B cell (primary cell): ENCODE results near the gene RSPO4. TPM values are rescaled to one million over a fixed set of nuclear protein-coding genes. Genes with fewer than 3 reads are reported as not detected.

Experiments used
- ATAC-seq: fragments of 200-7000 bp; cut with Tn5 transposase; one replicate; pipeline ENCODE4 v1.10.0; 2021; ENCODE audit warnings: low read depth, mild to moderate bottlenecking, moderate number of reproducible peaks, moderate library complexity
- CTCF ChIA-PET: fragments of 350-600 bp; sonication (Branson Sonifier 250); formaldehyde crosslinking; loops from one replicate; lab custom pipeline; 2021; ENCODE audit warnings: antibody characterized with exemption, inconsistent platforms; lab: Charles Lee
- POLR2A ChIA-PET: fragments of 350-600 bp; sonication (Branson Sonifier 250); formaldehyde crosslinking; loops from one replicate; lab custom pipeline; 2021; ENCODE audit warnings: antibody characterized with exemption; lab: Charles Lee
- DNase-seq: peaks from one replicate; pipeline ENCODE4 v3.0.0; 2013
- H2AFZ ChIP-seq: 2 replicates; pipeline ENCODE4 v1.6.1; 2012; ENCODE audit warnings: mild to moderate bottlenecking, low read depth, low read length; ENCODE audit not compliant: insufficient read depth, poor library complexity, severe bottlenecking
- H3K27ac ChIP-seq, 2 donors: 1 replicate in 1 of 2; 2 replicates in 1 of 2; pipeline ENCODE4 v1.5.1; 2012 to 2013; ENCODE audit warnings: low read length in 2 of 2, mild to moderate bottlenecking in 2 of 2, moderate library complexity in 1 of 2
- H3K27me3 ChIP-seq, 4 experiments: fragments of 200-600 bp in 1 of 4; sonication (generic) in 1 of 4; replicated peaks in 1 of 4; 1 replicate in 2 of 4; 2 replicates in 2 of 4; pipeline versions ENCODE4 v1.6.1 to v1.7.0; 2013 to 2016; ENCODE audit warnings: low read length in 3 of 4, mild to moderate bottlenecking in 2 of 4, mixed read lengths in 1 of 4, moderate library complexity in 1 of 4; ENCODE audit not compliant: insufficient read depth in 4 of 4, control insufficient read depth in 3 of 4; ENCODE audit errors: control extremely low read depth in 1 of 4
- H3K36me3 ChIP-seq, 2 experiments: replicated peaks in 1 of 2; 1 replicate in 1 of 2; 2 replicates in 1 of 2; pipeline versions ENCODE4 v1.6.1 to v1.7.1; 2013; ENCODE audit warnings: low read length in 1 of 2; ENCODE audit not compliant: insufficient read depth in 2 of 2, control insufficient read depth in 1 of 2; ENCODE audit errors: control extremely low read depth in 1 of 2, extremely low read depth in 1 of 2
- H3K4me1 ChIP-seq, 2 donors: fragments of 200-600 bp in 1 of 2; sonication (generic) in 1 of 2; 1 replicate in 1 of 2; 2 replicates in 1 of 2; pipeline versions ENCODE4 v1.5.1 to v1.6.1; 2013 to 2017; ENCODE audit warnings: low read length in 2 of 2; ENCODE audit not compliant: control insufficient read depth in 2 of 2, insufficient read depth in 2 of 2
- H3K4me2 ChIP-seq: replicated peaks from 2 replicates; pipeline ENCODE3; 2012; ENCODE audit warnings: mild to moderate bottlenecking, low read depth, low read length; ENCODE audit not compliant: poor library complexity, severe bottlenecking
- H3K4me3 ChIP-seq, 5 experiments: fragments of 200-600 bp in 1 of 5; sonication (generic) in 1 of 5; 1 replicate in 3 of 5; 2 replicates in 2 of 5; pipeline versions ENCODE4 v1.5.1 to v1.7.0; 2011 to 2016; ENCODE audit warnings: low read length in 4 of 5, mild to moderate bottlenecking in 4 of 5, low read depth in 2 of 5, control low read depth in 1 of 5, moderate library complexity in 1 of 5; ENCODE audit not compliant: insufficient read depth in 1 of 5; ENCODE audit errors: control extremely low read depth in 1 of 5, extremely low read depth in 1 of 5
- H3K79me2 ChIP-seq: fragments of 200-600 bp; sonication (generic); one replicate; pipeline ENCODE4 v1.6.0; 2016; ENCODE audit warnings: low read length; ENCODE audit not compliant: control insufficient read depth, insufficient read depth
- H3K9ac ChIP-seq: fragments of 200-600 bp; sonication (generic); 2 replicates; pipeline ENCODE4 v1.6.1; 2017; ENCODE audit warnings: mild to moderate bottlenecking, low read length, moderate library complexity
- H3K9me3 ChIP-seq, 3 donors: one replicate each; pipeline versions ENCODE4 v1.6.1 to v1.7.1; 2013; ENCODE audit warnings: low read length in 2 of 3; ENCODE audit not compliant: control insufficient read depth in 2 of 3, insufficient read depth in 1 of 3; ENCODE audit errors: control extremely low read depth in 1 of 3
- H4K20me1 ChIP-seq: 2 replicates; pipeline ENCODE4 v1.6.0; 2012; ENCODE audit warnings: mild to moderate bottlenecking, low read length; ENCODE audit not compliant: insufficient read depth, control insufficient read depth, poor library complexity, severe bottlenecking
- H3K27ac Mint-ChIP-seq: one replicate; pipeline ENCODE4 v1.8.0; 2021; ENCODE audit warnings: mixed read lengths
- H3K27me3 Mint-ChIP-seq: one replicate; pipeline ENCODE4 v1.8.0; 2021; ENCODE audit warnings: mixed read lengths
- H3K4me1 Mint-ChIP-seq: one replicate; pipeline ENCODE4 v1.8.0; 2021; ENCODE audit warnings: mixed read lengths
- H3K4me3 Mint-ChIP-seq: one replicate; pipeline ENCODE4 v1.8.0; 2021; ENCODE audit warnings: mixed read lengths
- H3K9me3 Mint-ChIP-seq: one replicate; pipeline ENCODE4 v1.8.0; 2022; ENCODE audit warnings: mixed read lengths; ENCODE audit not compliant: insufficient read depth
- CTCF ChIP-seq: fragments of 200-600 bp; IDR thresholded peaks from one replicate; pipeline ENCODE4 v1.8.0; 2022; ENCODE audit warnings: antibody characterized with exemption, mild to moderate bottlenecking
- EZH2 ChIP-seq: IDR thresholded peaks from 2 replicates; pipeline ENCODE4 v1.6.1; 2012; ENCODE audit warnings: borderline replicate concordance, low read depth, mild to moderate bottlenecking, moderate library complexity, low read length; ENCODE audit not compliant: insufficient read depth, poor library complexity, severe bottlenecking
- WGBS: methylation state at CpG from one replicate; pipeline ENCODE4 v1.1.5; 2013; ENCODE audit warnings: missing lambda C conversion rate; ENCODE audit not compliant: insufficient coverage; 5-methylcytosine and 5-hydroxymethylcytosine counted together
- intact Hi-C: fragments of 100-400 bp; cut with micrococcal nuclease; formaldehyde crosslinking; loops from one replicate; pipeline ENCODE4 v1.10.0; 2022
- polyA plus RNA-seq: library from polyadenylated mRNA; depleted of rRNA; stranded (reverse); fragments of >200 nt; gene quantifications from 2 replicates; pipeline ENCODE4 v1.2.3, GENCODE V29; 2012
- total RNA-seq, 2 donors: library from RNA; stranded (reverse); fragments of 120-200 nt in 1 of 2; gene quantifications; 1 replicate in 1 of 2; 2 replicates in 1 of 2; pipeline versions ENCODE4 v1.2.3 to v1.2.4, GENCODE V29; 2013 to 2022

Gene RSPO4
- total and polyA plus RNA-seq, 2 donors (not counting 1 experiment from before 2014, with no cell fraction given) = 0.04 to 0.37 TPM

- ATAC-seq (no peak), DNase-seq (no peak)
- Histone ChIP-seq H3K4me2 (peak overlapping the region; percentile 28), H3K9me3 (no peaks in the 10 kb centered on the region), H3K9ac (no peak overlapping the region), H3K4me3 (no peak overlapping the region), H3K27me3 (peaks cover 0 to 28% (median 10%) of the 10 kb centered on the region in 4 experiments), H2AFZ (no peak overlapping the region), H3K27ac (no peak overlapping the region), H3K79me2 (no peaks in the 10 kb centered on the region), H4K20me1 (no peaks in the 10 kb centered on the region), H3K4me1 (peaks cover 0 to 4% of the 10 kb centered on the region in 2 donors), H3K36me3 (no peaks in the 10 kb centered on the region)
- Mint-ChIP-seq H3K4me1 (peaks cover 7% of the 10 kb centered on the region), H3K27ac (no peak overlapping the region), H3K9me3 (no peaks in the 10 kb centered on the region), H3K27me3 (peaks cover 53% of the 10 kb centered on the region), H3K4me3 (peak overlapping the region; percentile 29)
- intact Hi-C loops = no loop called here
- WGBS = 25% methylated on average over 11 of the region's 12 CpGs
- no peak for TF ChIP-seq CTCF
- TF ChIP-seq EZH2 = no peak
- ChIA-PET CTCF (no interaction called here), POLR2A (no interaction called here)
Measured at GRCh38 chr20:1002682-1003561, 811 bp upstream of the RSPO4 start.

GRCh38 chr20:1001116-1001515 lies 995 bp downstream of the RSPO4 start:
- no peak overlapping the region for H3K4me3 Mint-ChIP-seq
- DNase-seq (no peak), ATAC-seq (no peak)
- peaks cover 7% of the 10 kb centered on the region for H3K4me1 Mint-ChIP-seq
- H3K79me2 ChIP-seq = no peaks in the 10 kb centered on the region
- peaks cover 0 to 4% of the 10 kb centered on the region in 2 donors for H3K4me1 ChIP-seq
- H3K27ac Mint-ChIP-seq = no peak overlapping the region
- H3K9me3 ChIP-seq = no peaks in the 10 kb centered on the region
- H3K4me3 ChIP-seq = no peak overlapping the region
- WGBS = 92% methylated on average over 6 of the region's 8 CpGs
- peaks cover 47% of the 10 kb centered on the region for H3K27me3 Mint-ChIP-seq
- H4K20me1 ChIP-seq = no peaks in the 10 kb centered on the region
- POLR2A ChIA-PET = no interaction called here
- H3K4me2 ChIP-seq = no peak overlapping the region
- intact Hi-C loops = no loop called here
- TF ChIP-seq CTCF (no peak), EZH2 (no peak)
- H3K9me3 Mint-ChIP-seq = no peaks in the 10 kb centered on the region
- H3K27me3 ChIP-seq = peaks cover 0 to 28% (median 10%) of the 10 kb centered on the region in 4 experiments
- H2AFZ ChIP-seq = no peak overlapping the region
- H3K36me3 ChIP-seq = no peaks in the 10 kb centered on the region
- H3K27ac ChIP-seq = no peak overlapping the region
- H3K9ac ChIP-seq = no peak overlapping the region
- CTCF ChIA-PET = no interaction called here
